ENCODE data around the gene TSPYL2.

DNA sequence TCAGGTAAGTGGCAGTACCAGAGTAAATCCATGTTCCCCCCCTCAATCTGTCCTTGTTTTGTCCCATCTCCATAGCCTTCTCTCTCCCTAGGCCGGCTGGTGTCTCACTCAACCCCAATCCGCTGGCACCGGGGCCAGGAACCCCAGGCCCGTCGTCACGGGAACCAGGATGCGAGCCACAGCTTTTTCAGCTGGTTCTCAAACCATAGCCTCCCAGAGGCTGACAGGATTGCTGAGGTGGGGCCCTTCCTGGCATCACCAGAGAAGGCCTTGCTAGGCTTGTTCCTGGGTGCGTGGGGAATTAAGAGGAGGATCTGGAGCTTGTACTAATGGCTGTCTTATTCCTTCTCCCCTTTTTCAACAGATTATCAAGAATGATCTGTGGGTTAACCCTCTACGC lies 2.7 kb downstream of the TSPYL2 start:
- no peak for TF ChIP-seq POLR2A (IDR thresholded peaks at IDR 0.05)
- TF ChIP-seq, protein P1, sequence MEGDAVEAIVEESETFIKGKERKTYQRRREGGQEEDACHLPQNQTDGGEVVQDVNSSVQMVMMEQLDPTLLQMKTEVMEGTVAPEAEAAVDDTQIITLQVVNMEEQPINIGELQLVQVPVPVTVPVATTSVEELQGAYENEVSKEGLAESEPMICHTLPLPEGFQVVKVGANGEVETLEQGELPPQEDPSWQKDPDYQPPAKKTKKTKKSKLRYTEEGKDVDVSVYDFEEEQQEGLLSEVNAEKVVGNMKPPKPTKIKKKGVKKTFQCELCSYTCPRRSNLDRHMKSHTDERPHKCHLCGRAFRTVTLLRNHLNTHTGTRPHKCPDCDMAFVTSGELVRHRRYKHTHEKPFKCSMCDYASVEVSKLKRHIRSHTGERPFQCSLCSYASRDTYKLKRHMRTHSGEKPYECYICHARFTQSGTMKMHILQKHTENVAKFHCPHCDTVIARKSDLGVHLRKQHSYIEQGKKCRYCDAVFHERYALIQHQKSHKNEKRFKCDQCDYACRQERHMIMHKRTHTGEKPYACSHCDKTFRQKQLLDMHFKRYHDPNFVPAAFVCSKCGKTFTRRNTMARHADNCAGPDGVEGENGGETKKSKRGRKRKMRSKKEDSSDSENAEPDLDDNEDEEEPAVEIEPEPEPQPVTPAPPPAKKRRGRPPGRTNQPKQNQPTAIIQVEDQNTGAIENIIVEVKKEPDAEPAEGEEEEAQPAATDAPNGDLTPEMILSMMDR (IDR thresholded peaks at IDR 0.05) = no peak
